GM19438 (cell line): ENCODE measurements around the gene PIGS.
"Not testable (repeated sequence)": the region's sequence is repeated elsewhere in the genome, so short reads cannot be mapped to it uniquely, and the experiment has no call there.

Source experiments
- ATAC-seq: cut with Tn5 transposase; IDR thresholded peaks from one replicate; pipeline ENCODE4 v1.9.1; 2021; ENCODE audit warnings: low read depth; ENCODE audit not compliant: unreplicated experiment

PIGS gene

GRCh38 chr17:28579526-28579925 lies 8.2 kb upstream of the PIGS start:
- no peak for ATAC-seq

GRCh38 chr17:28578246-28579195 lies 7.2 kb upstream of the PIGS start:
- no peak for ATAC-seq

- ATAC-seq, result no peak
Measured at GRCh38 chr17:28577466-28577824, 6.1 kb upstream of the PIGS start.

GRCh38 chr17:28576758-28577465 lies 5.6 kb upstream of the PIGS start, which contains the start of gene ALDOC:
Gene ALDOC (minus strand): TSS chr17:28576895. CDS start chr17:28575532, 1,363 bp downstream.
- ATAC-seq, result peak; percentile 86

GRCh38 chr17:28576016-28576415 lies 4.7 kb upstream of the PIGS start:
- not testable (repeated sequence) for ATAC-seq

GRCh38 chr17:28575126-28575795 lies 3.9 kb upstream of the PIGS start:
- no peak for ATAC-seq

- no peak for ATAC-seq
Measured at GRCh38 chr17:28574526-28574925, 3.2 kb upstream of the PIGS start.

- ATAC-seq, result no peak
Measured at GRCh38 chr17:28573966-28574480, 2.7 kb upstream of the PIGS start.

GRCh38 chr17:28573521-28573920 lies 2.2 kb upstream of the PIGS start:
- no peak for ATAC-seq

DNA sequence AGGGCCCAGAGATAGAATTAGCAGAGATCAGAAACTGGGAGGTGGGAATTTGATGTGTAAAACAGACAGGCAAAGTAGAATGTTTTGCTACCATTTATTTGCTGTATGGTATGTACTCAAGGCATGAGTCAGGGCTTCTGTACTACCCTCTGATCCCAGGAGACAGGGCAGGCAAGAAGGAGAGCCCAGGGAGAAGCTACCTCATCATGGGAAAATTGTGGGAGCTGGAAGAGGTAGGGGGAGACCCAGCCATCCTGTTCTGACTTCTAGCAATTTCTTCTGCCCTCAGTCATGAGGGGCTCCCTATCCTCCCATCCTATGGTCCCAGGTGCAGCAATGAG lies 1.7 kb upstream of the PIGS start:
- ATAC-seq, result no peak

GRCh38 chr17:28572259-28573039 lies 1.1 kb upstream of the PIGS start:
- ATAC-seq, result no peak

GRCh38 chr17:28570716-28571360 lies 486 bp downstream of the PIGS start:
- peak; percentile 9 for ATAC-seq

DNA sequence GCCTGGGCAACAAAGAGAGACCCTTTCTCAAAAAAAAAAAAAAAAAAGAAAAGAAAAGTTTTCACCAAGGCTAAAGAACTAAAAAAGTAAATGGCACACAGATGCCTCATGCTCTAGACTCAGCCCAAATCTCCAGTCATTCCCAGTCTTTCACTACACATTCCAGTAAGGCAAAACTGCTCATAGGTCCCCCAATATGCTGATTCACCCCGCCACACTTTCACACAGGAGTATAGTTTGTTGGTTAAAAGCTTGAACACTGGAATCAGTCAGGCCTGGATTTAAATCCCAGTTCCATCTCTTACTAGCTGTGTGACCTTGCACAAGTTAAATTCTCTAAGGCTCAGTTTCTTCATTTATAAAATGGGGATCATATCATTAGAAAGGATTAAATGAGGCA lies 1.9 kb downstream of the PIGS start:
- no peak for ATAC-seq

GRCh38 chr17:28567604-28568003 lies 3.7 kb downstream of the PIGS start:
- ATAC-seq, result no peak

- ATAC-seq, result no peak
Measured at GRCh38 chr17:28563475-28563874, 7.8 kb downstream of the PIGS start.

DNA sequence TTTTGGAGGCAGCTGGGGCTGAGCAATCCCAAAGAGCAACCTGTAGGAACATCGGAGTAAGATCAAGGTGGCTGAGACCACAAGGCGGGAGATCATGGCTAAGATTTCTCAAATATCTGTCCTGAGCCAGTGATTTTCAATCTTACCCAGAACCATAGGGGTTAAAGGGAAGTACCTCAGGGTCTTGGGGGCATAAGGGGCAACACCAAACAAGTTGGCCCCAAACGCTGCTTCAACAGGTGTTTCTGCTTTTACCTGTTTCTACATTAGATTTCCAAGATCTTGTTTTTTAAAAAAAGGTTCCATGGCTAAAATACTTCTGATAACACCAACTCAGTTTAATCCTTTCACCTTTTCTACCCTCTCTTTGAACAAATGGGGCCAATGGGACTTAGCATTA lies 16.3 kb downstream of the PIGS start:
- ATAC-seq, result no peak

- ATAC-seq, result no peak
Measured at GRCh38 chr17:28554565-28554964, 16.8 kb downstream of the PIGS start.

- ATAC-seq, result no peak
Measured at GRCh38 chr17:28553000-28553505, 18.3 kb downstream of the PIGS start.

DNA sequence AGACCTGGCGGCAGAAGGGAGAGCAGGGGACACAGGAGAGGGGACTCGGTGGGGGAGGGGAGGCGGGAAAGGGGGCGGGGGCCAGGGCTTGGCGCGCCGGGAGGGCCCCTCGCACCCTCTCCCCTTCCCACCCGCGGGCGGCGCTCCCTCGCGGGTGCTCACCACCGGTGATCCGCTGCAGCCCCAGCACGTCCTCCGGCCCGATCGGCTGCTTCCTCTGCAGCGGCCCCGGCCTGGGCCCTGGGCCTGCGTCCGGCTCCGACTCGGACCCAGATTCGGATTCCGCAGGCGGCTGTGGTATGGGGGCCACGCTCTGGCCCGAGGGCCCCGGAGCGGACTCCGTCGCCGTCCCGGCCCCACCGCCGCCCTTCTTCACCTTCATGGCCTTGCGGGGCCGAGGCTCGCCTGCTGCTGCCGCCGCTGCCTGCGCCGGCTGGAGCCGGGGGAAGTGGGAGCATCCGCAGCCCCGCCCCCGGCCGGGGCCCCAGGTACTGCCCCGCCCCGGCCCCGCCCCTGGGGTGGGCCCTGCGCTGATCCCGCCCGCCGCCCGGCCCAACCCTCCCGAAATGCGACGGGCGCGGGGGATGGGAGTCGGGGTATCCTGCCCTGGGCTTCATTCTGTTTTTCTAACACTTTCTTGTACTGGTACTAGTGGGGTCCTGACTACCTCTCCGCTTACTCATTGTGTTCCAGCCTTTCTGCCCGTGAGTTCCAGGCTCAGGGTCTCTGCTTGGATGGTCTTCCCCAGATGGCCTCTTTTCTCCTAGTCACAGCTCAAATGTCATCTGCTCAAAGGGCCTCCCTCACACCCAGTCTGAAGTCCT lies 18.9 kb downstream of the PIGS start, which contains the start of gene UNC119:
Gene UNC119, minus strand, starts transcription at position 449 of the 824 bp plus-strand sequence. Its CDS starts 67 bp downstream, at position 382.
- ATAC-seq, result peak; percentile 47
